DMS53 treated with DMSO at 0.1 percent for 48 hours (cell line): ENCODE measurements around the gene PTH2.
A peak's percentile ranks its signal among the peaks of the same experiment; 100 is the strongest.
"Not testable (repeated sequence)": the region's sequence is repeated elsewhere in the genome, so short reads cannot be mapped to it uniquely, and the experiment has no call there.

ENCODE experiments used
- DNase-seq: peaks from one replicate; lab custom pipeline; 2025; ENCODE audit not compliant: unreplicated experiment; lab: John Stamatoyannopoulos, UW

The PTH2 gene

GRCh38 chr19:49448432-49448786, 25.2 kb upstream of the PTH2 start:
- DNase-seq = no peak

- DNase-seq = no peak
These were observed 24.5 kb upstream of the PTH2 start for GRCh38 chr19:49447485-49448431.

- DNase-seq = no peak
These were observed 22.8 kb upstream of the PTH2 start for GRCh38 chr19:49445997-49446396.

- DNase-seq = not testable (repeated sequence)
These were observed 21.0 kb upstream of the PTH2 start for GRCh38 chr19:49444100-49444700.

- peak; percentile 77 for DNase-seq
These were observed 20.3 kb upstream of the PTH2 start for GRCh38 chr19:49443366-49444099.

- DNase-seq = peak; percentile 51
These were observed 19.6 kb upstream of the PTH2 start for GRCh38 chr19:49442771-49443365.

GRCh38 chr19:49442354-49442753, 19.1 kb upstream of the PTH2 start:
- DNase-seq = peak; percentile 23

- no peak for DNase-seq
These were observed 18.7 kb upstream of the PTH2 start for GRCh38 chr19:49441960-49442350.

- no peak for DNase-seq
These were observed 18.1 kb upstream of the PTH2 start, which contains the start of gene SLC17A7 for GRCh38 chr19:49441210-49441959. SLC17A7 (minus strand) TSS chr19:49441527; CDS start chr19:49441379, 148 bp downstream.

- DNase-seq = no peak
These were observed 17.4 kb upstream of the PTH2 start for GRCh38 chr19:49440439-49441209.

- no peak for DNase-seq
These were observed 16.6 kb upstream of the PTH2 start for GRCh38 chr19:49439836-49440235.

GRCh38 chr19:49438261-49438660, 15.0 kb upstream of the PTH2 start:
- no peak for DNase-seq

- no peak for DNase-seq
These were observed 14.0 kb upstream of the PTH2 start for GRCh38 chr19:49437231-49437630.

- DNase-seq = no peak
These were observed 13.3 kb upstream of the PTH2 start for GRCh38 chr19:49436381-49437017.

- no peak for DNase-seq
These were observed 12.4 kb upstream of the PTH2 start for GRCh38 chr19:49435670-49436069.

- no peak for DNase-seq
These were observed 11.8 kb upstream of the PTH2 start for GRCh38 chr19:49434907-49435583.

- no peak for DNase-seq
These were observed 10.1 kb upstream of the PTH2 start for GRCh38 chr19:49433240-49433901.
